ENCODE results near the gene ZNF789. TPM values are rescaled to one million over a fixed set of nuclear protein-coding genes. Genes with fewer than 3 reads are reported as not detected.

Gene ZNF789
- total RNA-seq, 1 experiment from 2014 or later: 15.1 TPM

DNA sequence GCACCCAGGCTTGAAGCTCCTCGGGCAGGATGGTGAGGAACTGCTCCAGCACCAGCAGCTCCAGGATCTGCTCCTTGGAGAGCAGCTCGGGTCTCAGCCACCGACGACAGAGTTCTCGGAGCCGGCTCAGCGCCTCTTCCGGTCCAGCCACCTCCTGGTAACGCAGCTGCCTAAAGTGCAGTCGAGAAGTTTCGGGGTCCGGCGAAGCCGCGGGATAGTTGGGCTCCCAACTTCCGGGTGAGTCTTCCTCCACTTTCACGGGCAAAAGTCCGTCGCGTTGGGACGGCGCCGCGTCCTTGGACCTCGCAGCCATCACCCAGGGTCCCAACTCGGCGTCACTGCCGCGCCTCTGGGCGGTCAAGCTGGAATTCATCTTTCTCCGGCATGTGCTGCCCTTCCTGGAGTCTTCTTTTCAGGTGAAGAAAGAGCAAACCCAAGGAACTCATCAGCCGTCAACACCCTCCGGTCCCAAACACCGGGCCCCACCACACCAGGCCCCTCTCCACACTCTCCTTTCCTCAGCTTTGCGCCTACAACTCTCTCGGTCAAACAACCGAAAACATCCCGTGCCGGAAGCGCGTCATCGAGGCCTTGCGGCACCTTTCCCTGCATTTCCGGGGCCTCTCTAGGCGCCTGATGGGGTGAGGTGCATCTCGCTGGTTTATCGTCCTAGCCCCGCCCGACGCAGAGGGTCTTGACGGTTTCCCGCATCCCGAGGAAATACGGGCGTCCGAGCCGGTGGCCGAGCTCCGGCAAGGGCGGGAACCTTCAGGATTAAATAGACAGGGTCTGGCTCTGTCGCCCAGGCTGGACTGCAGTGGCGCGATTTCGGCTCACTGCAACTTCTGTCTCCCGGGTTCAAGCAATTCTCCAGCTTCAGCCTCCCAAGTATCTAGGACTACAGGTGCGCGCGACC is 27.3 kb downstream of the ZNF789 start, which contains the start of gene ZNF394:
Gene ZNF394, minus strand, starts transcription at position 561 of the 916 bp plus-strand sequence. Its CDS starts 188 bp downstream, at position 373.
- peak within 1 kb of the TSS; percentile 100 for H3K27ac Mint-ChIP-seq
- Histone ChIP-seq H3K27me3 (ENCODE audit: insufficient read depth, low read length) (no peaks in the 10 kb centered on the region), H3K79me1 (ENCODE audit: insufficient read depth, low read depth, low read length, poor library complexity, severe bottlenecking) (no peaks in the 10 kb centered on the region), H3K4me1 (ENCODE audit: insufficient read depth, low read length) (peaks cover 4% of the 10 kb centered on the region; the same call in 1 of the 2 replicates), H4K8ac (replicated peaks; ENCODE audit: insufficient read length, low read depth, low read length) (no peak within 1 kb of the TSS), H4K5ac (ENCODE audit: insufficient read length, low read depth, low read length) (no peak within 1 kb of the TSS), H2BK15ac (ENCODE audit: low read depth, low read length) (no peak within 1 kb of the TSS), H3K79me2 (ENCODE audit: insufficient read depth, low read length) (peaks cover 17% of the 10 kb centered on the region), H2AK5ac (ENCODE audit: insufficient read length, low read length) (no peak within 1 kb of the TSS), H3K14ac (ENCODE audit: insufficient read depth, low read length) (peak within 1 kb of the TSS; percentile 62), H3K27ac (ENCODE audit: insufficient read length, low read depth, low read length) (peak within 1 kb of the TSS; percentile 75), H4K20me1 (ENCODE audit: control insufficient read depth, insufficient read depth, insufficient read length) (no peaks in the 10 kb centered on the region), H2BK12ac (ENCODE audit: insufficient read length, low read depth, low read length) (no peak within 1 kb of the TSS), H3K9ac (ENCODE audit: extremely low read depth, insufficient read length, low read length) (peak within 1 kb of the TSS; percentile 89), H3K9me3 (ENCODE audit: control insufficient read depth, low read depth, low read length) (no peaks in the 10 kb centered on the region), H3K18ac (ENCODE audit: insufficient read length, low read depth, low read length) (peak within 1 kb of the TSS; percentile 93), H2BK5ac (ENCODE audit: insufficient read length, low read length) (peak within 1 kb of the TSS; percentile 60), H3K4ac (ENCODE audit: low read depth, low read length) (no peak within 1 kb of the TSS), H3K56ac (ENCODE audit: insufficient read length, low read depth, low read length) (no peak within 1 kb of the TSS), H3K23ac (ENCODE audit: insufficient read length, low read depth, low read length) (no peak within 1 kb of the TSS), H2BK120ac (ENCODE audit: low read depth, low read length, poor library complexity, severe bottlenecking) (no peak within 1 kb of the TSS), H3T11ph (ENCODE audit: low read length) (no peak within 1 kb of the TSS), H2BK20ac (ENCODE audit: low read depth, low read length, poor library complexity, severe bottlenecking) (no peak within 1 kb of the TSS), H3K4me2 (ENCODE audit: insufficient read depth, insufficient read length, low read length) (peak within 1 kb of the TSS; percentile 98), H3K23me2 (ENCODE audit: insufficient read length, low read depth, low read length, poor library complexity, severe bottlenecking) (peaks cover 12% of the 10 kb centered on the region), H4K91ac (ENCODE audit: insufficient read length, low read depth, low read length) (no peak within 1 kb of the TSS), H2AFZ (ENCODE audit: low read length) (no peak within 1 kb of the TSS)
- TF ChIP-seq, protein P1, sequence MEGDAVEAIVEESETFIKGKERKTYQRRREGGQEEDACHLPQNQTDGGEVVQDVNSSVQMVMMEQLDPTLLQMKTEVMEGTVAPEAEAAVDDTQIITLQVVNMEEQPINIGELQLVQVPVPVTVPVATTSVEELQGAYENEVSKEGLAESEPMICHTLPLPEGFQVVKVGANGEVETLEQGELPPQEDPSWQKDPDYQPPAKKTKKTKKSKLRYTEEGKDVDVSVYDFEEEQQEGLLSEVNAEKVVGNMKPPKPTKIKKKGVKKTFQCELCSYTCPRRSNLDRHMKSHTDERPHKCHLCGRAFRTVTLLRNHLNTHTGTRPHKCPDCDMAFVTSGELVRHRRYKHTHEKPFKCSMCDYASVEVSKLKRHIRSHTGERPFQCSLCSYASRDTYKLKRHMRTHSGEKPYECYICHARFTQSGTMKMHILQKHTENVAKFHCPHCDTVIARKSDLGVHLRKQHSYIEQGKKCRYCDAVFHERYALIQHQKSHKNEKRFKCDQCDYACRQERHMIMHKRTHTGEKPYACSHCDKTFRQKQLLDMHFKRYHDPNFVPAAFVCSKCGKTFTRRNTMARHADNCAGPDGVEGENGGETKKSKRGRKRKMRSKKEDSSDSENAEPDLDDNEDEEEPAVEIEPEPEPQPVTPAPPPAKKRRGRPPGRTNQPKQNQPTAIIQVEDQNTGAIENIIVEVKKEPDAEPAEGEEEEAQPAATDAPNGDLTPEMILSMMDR (conservative IDR thresholded peaks at IDR 0.05): no peak
- peaks cover 3 to 7% of the 10 kb centered on the region in 2 experiments for H3K9me3 Mint-ChIP-seq
- peak within 1 kb of the TSS; percentile 98 for H3K4me3 Mint-ChIP-seq
- peaks cover 14 to 21% of the 10 kb centered on the region in 2 experiments for H3K4me1 Mint-ChIP-seq
- peaks cover 27 to 35% (median 31%) of the 10 kb centered on the region in 3 experiments for H3K36me3 Mint-ChIP-seq (ENCODE audit: insufficient read depth in 1 of 3, low read depth in 3 of 3)
- WGBS (ENCODE audit: extremely low coverage, insufficient read length, low lambda C conversion rate): no CpG with 5 or more reads among the region's 68 CpGs
- DNase-seq: peak; percentile 94
- no peaks in the 10 kb centered on the region for H3K27me3 Mint-ChIP-seq (ENCODE audit: low read depth)

Data from H9 (cell line).